ENCODE measurements around the gene CNOT11.

- TF ChIP-seq CTCF (IDR thresholded peaks at IDR 0.05), result no peak
- TF ChIP-seq POLR2A (IDR thresholded peaks at IDR 0.05), result no peak
Observed at GRCh38 chr2:101267671-101268656, 15.3 kb downstream of the CNOT11 start.
